ENCODE measurements around the gene GPR3. TPM values are rescaled to one million over a fixed set of nuclear protein-coding genes. Genes with fewer than 3 reads are reported as not detected.

The GPR3 gene
- total and polyA plus RNA-seq, 2 of the 13 experiments (the other 11 are each of a cell fraction or from before 2014, with no cell fraction given): 1.00 to 2.6 TPM

DNA sequence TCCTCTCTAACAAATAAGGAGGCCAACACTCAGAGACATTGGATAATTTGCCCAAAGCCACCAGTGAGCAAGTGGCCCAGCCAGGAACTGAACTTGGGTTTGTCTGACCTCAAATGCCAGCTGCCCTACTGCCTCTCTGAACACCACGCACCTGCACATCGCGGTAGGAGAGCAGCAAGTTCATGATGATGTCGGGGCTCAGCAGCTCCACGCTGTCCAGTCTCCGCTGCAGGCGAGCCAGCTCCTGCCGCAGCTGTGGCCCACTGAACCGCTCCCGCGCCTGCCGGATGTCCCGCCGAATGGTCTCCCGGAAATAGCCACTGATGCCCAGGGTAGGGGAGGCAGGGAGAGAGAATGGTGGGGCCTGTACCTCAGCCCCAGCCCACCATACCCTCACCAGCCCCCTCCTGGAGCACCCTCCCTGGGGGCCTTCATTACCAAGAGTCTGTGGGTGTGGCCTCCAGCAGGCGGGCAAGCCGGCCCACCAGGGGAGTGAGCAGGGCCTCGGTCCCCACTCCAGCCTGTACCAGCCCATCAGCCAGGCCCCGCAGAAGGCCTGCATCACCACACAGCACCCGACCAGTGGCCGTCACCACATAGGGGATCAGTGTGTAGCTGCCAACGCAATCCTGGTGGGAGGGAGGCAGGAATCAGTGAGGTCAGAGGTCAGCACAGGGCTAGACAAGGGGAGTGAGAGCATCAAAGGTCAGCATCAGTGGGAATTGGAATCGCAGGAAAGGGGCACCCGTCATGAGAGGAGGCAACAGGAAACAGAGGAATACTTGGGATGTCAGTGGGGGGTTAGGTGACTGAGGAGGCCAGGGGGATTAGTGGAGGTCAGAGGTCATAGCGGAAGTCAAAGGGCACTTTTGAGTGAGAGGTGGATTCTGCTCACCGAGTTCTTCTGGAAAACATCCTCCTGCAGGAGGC lies 28.4 kb upstream of the GPR3 start:
- Histone ChIP-seq H2AFZ (ENCODE audit: low read length) (no peak overlapping the region), H3K4me3 (replicated peaks in 1 of 3; ENCODE audit: insufficient read depth in 1 of 3, low read depth in 2 of 3, low read length in 3 of 3) (no peak overlapping the region), H3K4me2 (ENCODE audit: low read depth, low read length) (0 out of 2 replicates have a peak overlapping the region, but pooled peaks have one; percentile 84), H3K4me1 (ENCODE audit: insufficient read depth, low read length) (peaks cover 27% of the 10 kb centered on the region), H4K20me1 (ENCODE audit: insufficient read depth, low read length) (no peaks in the 10 kb centered on the region), H3K27ac (ENCODE audit: extremely low read length, insufficient read depth, low read length) (no peak overlapping the region), H3K9ac (ENCODE audit: insufficient read depth, low read depth, low read length) (no peak overlapping the region), H3K36me3 (replicated peaks in 1 of 2; ENCODE audit: control insufficient read depth in 1 of 2, insufficient read depth in 2 of 2, low read length in 2 of 2) (no peaks in the 10 kb centered on the region), H3K9me3 (ENCODE audit: low read length) (no peaks in the 10 kb centered on the region), H3K79me2 (ENCODE audit: insufficient read depth, low read length) (no peaks in the 10 kb centered on the region), H3K27me3 (ENCODE audit: control insufficient read depth in 1 of 2, insufficient read depth in 2 of 2, low read length in 2 of 2) (0 out of 5 replicates have a peak, but pooled peaks cover 0 to under 1% of the 10 kb centered on the region in 2 experiments)
- ATAC-seq (no peak), FAIRE-seq (no peak), DNase-seq (ENCODE audit: low spot score) (no peak)
- intact Hi-C loops (cut with micrococcal nuclease; ENCODE audit: unreplicated experiment): no loop called here
- in situ Hi-C loops (cut with HindIII; ENCODE audit: extremely low pct_ligation_motif_present, low pct_unique_long_range_greater_than_20kb): no loop called here
- TF ChIP-seq NR2F6 (IDR thresholded peaks at IDR 0.05) (peak; percentile 89), NR2F6 (CRISPR knock-in tag; IDR thresholded peaks at IDR 0.05) (no peak), HNF4G (IDR thresholded peaks at IDR 0.05; ENCODE audit: borderline replicate concordance, low read depth, low read length) (0 out of 2 replicates have a peak, but pooled peaks have one; percentile 30), HNF4G (CRISPR knock-in tag; IDR thresholded peaks at IDR 0.05; ENCODE audit: borderline replicate concordance, low read depth) (no peak), PLRG1 (conservative IDR thresholded peaks at IDR 0.05) (no peak), NFE2 (CRISPR knock-in tag; IDR thresholded peaks at IDR 0.05) (no peak), NR2F1 (CRISPR knock-in tag; IDR thresholded peaks at IDR 0.05) (no peak), NR2C2 (CRISPR knock-in tag; IDR thresholded peaks at IDR 0.05; ENCODE audit: borderline replicate concordance) (peak; percentile 81), JARID2 (CRISPR knock-in tag; IDR thresholded peaks at IDR 0.05; ENCODE audit: insufficient replicate concordance) (no peak), ZFYVE20 (CRISPR knock-in tag; IDR thresholded peaks at IDR 0.05; ENCODE audit: borderline replicate concordance, low read depth) (no peak), PITX1 (CRISPR knock-in tag; IDR thresholded peaks at IDR 0.05) (peak; percentile 84), ZNF17 (CRISPR knock-in tag; IDR thresholded peaks at IDR 0.05) (no peak), ZNF746 (CRISPR knock-in tag; IDR thresholded peaks at IDR 0.05) (no peak), RXRA (CRISPR knock-in tag; IDR thresholded peaks at IDR 0.05) (no peak), NR2F2 (IDR thresholded peaks at IDR 0.05; ENCODE audit: borderline replicate concordance, low read depth) (peak; percentile 69)
- TF ChIP-seq, protein P1, sequence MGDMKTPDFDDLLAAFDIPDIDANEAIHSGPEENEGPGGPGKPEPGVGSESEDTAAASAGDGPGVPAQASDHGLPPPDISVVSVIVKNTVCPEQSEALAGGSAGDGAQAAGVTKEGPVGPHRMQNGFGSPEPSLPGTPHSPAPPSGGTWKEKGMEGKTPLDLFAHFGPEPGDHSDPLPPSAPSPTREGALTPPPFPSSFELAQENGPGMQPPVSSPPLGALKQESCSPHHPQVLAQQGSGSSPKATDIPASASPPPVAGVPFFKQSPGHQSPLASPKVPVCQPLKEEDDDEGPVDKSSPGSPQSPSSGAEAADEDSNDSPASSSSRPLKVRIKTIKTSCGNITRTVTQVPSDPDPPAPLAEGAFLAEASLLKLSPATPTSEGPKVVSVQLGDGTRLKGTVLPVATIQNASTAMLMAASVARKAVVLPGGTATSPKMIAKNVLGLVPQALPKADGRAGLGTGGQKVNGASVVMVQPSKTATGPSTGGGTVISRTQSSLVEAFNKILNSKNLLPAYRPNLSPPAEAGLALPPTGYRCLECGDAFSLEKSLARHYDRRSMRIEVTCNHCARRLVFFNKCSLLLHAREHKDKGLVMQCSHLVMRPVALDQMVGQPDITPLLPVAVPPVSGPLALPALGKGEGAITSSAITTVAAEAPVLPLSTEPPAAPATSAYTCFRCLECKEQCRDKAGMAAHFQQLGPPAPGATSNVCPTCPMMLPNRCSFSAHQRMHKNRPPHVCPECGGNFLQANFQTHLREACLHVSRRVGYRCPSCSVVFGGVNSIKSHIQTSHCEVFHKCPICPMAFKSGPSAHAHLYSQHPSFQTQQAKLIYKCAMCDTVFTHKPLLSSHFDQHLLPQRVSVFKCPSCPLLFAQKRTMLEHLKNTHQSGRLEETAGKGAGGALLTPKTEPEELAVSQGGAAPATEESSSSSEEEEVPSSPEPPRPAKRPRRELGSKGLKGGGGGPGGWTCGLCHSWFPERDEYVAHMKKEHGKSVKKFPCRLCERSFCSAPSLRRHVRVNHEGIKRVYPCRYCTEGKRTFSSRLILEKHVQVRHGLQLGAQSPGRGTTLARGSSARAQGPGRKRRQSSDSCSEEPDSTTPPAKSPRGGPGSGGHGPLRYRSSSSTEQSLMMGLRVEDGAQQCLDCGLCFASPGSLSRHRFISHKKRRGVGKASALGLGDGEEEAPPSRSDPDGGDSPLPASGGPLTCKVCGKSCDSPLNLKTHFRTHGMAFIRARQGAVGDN (CRISPR knock-in tag; IDR thresholded peaks at IDR 0.05): peak; percentile 6; the same call in 1 of the 2 replicates
- TF ChIP-seq, protein P2, sequence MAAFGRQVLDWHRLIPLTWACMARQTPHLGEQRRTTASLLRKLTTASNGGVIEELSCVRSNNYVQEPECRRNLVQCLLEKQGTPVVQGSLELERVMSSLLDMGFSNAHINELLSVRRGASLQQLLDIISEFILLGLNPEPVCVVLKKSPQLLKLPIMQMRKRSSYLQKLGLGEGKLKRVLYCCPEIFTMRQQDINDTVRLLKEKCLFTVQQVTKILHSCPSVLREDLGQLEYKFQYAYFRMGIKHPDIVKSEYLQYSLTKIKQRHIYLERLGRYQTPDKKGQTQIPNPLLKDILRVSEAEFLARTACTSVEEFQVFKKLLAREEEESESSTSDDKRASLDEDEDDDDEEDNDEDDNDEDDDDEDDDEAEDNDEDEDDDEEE (CRISPR knock-in tag; IDR thresholded peaks at IDR 0.05): no peak
- TF ChIP-seq, protein P3, sequence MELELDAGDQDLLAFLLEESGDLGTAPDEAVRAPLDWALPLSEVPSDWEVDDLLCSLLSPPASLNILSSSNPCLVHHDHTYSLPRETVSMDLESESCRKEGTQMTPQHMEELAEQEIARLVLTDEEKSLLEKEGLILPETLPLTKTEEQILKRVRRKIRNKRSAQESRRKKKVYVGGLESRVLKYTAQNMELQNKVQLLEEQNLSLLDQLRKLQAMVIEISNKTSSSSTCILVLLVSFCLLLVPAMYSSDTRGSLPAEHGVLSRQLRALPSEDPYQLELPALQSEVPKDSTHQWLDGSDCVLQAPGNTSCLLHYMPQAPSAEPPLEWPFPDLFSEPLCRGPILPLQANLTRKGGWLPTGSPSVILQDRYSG (CRISPR knock-in tag; IDR thresholded peaks at IDR 0.05): no peak
- 62% methylated on average over 10 of the region's 26 CpGs for WGBS (ENCODE audit: low lambda C conversion rate)
- ChIA-PET CTCF (ENCODE audit: low intra/inter-chr PET ratio, low total read pairs) (no interaction called here), POLR2A (interaction anchor here (2.3 to 3.2 kb wide), 2 partner anchors 13 to 22 kb away, joined by 7 to 20 read pairs; partner anchors contain the start of gene SYTL1)
- no TSS peak for BruUV-seq (replicated peaks)
